RPMI7951 (cell line): ENCODE measurements around the gene PPCS. TPM values are rescaled to one million over a fixed set of nuclear protein-coding genes. Genes with fewer than 3 reads are reported as not detected.
A peak's percentile ranks its signal among the peaks of the same experiment; 100 is the strongest.

Source experiments
- DNase-seq: peaks from one replicate; pipeline ENCODE4 v3.0.0-alpha.2; 2012; ENCODE audit warnings: low read depth
- total RNA-seq: library from RNA; depleted of rRNA; stranded (reverse); fragments of >200 nt; shearing (Covaris generic); gene quantifications from 2 replicates; pipeline ENCODE4 v1.2.3, GENCODE V29; 2014; rRNA removed

The PPCS gene
- total RNA-seq: 69.1 and 76.6 TPM in 2 replicates

DNA sequence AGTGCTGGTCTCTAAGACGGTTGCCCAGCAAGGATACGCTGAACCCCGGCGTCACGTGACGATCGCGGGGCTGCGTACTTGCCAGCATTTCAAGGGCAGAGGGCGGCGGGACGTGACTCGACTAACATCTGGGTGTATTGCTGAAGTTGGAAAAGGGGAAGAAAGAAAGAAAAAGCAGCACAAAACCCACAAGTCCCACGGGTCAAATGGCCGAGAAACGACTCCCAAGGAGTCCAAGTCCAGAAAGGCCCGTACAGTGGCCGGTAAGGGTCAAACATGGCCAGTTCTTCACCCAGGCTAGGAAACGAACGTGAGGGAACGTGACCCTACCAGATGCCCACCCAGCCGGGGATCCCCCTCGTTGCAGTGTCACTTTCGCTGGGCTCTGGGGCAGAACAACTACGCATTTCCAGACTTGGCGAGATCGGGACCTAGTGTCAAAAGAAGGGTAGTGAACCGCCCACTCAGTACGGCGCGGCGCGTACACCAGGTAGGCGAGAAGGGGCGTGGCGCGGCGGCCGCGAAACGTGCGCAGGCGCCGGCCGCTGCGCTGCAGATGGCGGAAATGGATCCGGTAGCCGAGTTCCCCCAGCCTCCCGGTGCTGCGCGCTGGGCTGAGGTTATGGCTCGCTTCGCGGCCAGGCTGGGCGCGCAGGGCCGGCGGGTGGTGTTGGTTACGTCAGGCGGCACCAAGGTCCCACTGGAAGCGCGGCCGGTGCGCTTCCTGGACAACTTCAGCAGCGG lies at the start of gene PPCS, which contains the start of gene ZMYND12:
TSS of gene PPCS (plus strand) at position 534 of the 744 bp plus-strand sequence. CDS start at position 557, 23 bp downstream.
TSS of gene ZMYND12 (minus strand) at position 13 of the 744 bp plus-strand sequence. CDS start 25 bp downstream, outside the sequence.
- peak; percentile 92 for DNase-seq

- no peak for DNase-seq
Measured at GRCh38 chr1:42414551-42415496, 41.5 kb upstream of the PPCS start.

- no peak for DNase-seq
Measured at GRCh38 chr1:42417166-42417565, 39.2 kb upstream of the PPCS start.

GRCh38 chr1:42418516-42418915 lies 37.8 kb upstream of the PPCS start:
- DNase-seq: no peak

GRCh38 chr1:42419126-42419821 lies 37.1 kb upstream of the PPCS start:
- DNase-seq: no peak

DNA sequence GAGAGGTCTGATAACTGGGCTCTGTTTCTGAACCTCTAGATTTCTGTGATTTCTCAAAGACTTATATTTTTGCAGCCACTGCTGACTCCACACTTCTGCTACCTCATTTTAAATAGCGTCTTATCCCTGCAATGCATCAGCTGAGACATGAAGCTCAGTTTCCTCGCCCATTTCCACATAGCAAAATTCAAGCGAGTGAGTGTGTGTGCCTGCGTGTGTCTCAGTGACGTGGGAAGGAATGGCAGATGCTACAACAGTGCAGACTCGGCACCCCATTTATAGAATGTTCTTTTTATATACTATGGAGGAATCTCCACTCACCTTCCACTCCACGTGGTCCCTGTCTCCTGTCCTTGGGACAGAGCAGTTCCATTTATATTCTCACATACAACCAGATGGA lies 36.2 kb upstream of the PPCS start:
- DNase-seq: no peak

DNA sequence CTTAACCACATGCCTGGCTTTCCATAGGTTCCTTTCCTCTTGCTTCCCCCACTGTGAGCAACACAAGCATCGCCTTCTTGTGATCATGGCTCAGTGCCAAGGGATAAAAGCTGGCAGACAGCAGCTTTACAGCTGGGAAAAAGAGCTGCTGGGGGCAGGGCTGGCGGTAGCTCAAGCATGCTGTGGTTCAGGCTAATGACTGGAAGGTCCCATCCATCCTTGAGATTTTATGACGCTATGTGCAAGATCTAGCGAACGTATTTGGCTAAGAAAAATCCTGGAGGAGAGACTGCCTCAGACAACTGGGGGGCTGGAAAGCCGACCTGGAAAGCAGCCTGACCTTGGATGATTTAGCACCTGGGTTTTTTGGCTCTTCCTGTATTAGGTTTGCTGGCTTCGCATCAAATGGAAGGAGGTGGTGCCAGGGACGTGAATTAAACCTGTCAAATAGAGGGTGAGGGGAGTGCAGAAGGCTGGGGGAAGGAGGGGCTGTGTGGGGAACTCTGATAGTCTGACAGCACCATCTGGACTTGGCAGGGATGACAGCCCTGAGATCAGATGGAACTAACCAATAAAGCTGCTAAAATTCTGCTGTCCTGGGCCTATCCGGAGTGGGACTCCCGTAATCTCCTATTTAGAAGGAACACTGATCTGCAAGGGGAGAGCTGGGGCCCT lies 35.3 kb upstream of the PPCS start:
- peak; percentile 75 for DNase-seq

DNA sequence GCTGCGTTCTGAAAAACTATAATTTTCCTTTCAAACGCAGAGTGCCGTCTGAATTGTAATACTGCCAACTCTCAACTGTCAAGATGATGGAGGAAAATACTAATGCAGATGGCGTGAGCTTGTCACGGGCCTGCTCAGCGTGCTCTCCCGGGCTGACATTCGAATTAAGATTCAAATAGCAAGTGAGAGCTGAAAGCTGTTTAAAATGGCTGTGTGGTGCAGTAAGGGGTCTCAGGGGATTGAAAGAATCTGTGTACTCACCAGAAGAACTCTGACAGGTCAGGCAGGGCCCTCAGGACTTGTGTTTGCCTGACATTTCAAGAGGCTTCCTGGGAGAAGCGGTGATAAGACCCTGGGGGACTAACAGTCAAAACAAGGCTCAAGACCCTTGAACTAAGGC lies 33.6 kb upstream of the PPCS start:
- DNase-seq: no peak

DNA sequence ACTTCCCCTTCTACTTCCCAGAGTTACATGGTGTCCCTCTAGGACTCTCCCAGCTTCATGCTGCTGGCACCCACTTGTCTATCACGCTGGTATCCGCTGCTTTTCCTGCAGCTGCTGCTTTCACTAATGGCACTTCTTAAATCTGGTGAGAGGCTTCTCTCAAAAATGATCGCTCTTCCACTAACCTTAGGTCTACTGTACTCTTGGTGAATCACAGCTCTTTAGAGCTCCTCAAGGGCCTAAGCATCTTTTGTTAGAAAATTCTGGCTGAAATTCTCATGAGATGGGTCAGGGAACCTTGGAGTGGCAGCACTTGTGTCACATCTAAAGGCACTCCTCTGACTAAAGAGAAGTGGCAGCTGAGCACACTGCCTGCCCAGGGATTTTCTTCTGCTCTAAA lies 32.7 kb upstream of the PPCS start:
- DNase-seq: no peak

- DNase-seq: no peak
Measured at GRCh38 chr1:42424201-42424600, 32.1 kb upstream of the PPCS start.

- no peak for DNase-seq
Measured at GRCh38 chr1:42427240-42427639, 29.1 kb upstream of the PPCS start.

DNA sequence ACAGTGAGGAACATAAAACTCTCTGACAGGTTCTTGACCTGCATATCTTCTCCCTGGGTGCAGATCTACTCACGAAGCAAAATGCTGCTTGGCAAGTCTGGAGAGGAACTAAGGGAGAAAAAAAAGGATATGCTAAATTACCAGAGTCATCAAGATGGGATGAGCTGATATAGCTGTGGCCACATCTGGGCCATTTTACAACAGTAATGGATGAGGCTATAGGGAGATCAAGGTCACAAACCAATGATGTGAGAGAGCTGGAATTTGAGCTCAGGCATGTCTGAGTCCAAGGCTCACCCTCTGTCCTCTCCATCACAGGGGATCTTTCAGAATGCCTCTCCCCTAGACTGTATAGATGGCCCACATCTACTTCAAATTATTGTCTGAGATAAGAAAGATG lies 26.7 kb upstream of the PPCS start:
- no peak for DNase-seq

DNA sequence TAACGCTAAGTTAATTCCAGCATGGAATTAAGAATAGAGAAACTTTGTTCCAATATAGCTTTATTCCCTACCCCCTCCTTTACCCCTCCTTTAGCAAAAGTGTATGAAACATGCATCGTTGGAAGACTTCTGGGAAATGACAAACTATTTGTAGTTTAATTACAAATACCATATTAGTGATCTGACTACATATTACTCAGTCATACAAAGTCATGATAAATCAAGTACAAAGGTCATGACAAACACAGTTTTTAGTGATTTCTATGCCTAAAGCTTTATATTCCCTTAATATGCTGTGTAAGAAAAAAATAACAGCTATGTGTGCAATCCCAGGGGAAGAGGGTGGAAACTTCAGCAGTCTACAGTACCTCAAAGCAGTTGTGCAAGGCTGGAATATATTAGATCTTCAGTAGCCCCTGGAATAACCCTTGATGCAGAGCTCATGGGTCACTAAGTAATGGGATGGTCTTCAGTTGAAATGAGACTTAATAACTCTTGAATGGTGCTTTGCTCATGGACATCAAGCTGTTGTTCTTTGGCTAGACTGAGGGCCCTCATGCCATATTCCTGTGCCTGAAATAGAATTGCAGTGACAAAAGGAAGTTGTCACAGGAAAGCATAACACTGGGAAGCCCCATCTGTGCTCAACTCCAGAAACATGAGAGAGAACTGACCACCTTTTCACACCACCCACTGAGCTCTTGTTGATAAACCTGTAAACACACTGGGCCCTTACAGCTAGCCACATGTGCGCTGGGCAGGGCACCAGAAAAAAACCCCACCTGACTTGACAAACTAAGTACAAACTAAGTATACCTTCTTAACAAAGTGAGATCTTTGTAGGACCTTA lies 25.8 kb upstream of the PPCS start:
- DNase-seq: no peak

GRCh38 chr1:42431514-42431913 lies 24.8 kb upstream of the PPCS start:
- DNase-seq: no peak

- DNase-seq: no peak
Measured at GRCh38 chr1:42432714-42433113, 23.6 kb upstream of the PPCS start.

DNA sequence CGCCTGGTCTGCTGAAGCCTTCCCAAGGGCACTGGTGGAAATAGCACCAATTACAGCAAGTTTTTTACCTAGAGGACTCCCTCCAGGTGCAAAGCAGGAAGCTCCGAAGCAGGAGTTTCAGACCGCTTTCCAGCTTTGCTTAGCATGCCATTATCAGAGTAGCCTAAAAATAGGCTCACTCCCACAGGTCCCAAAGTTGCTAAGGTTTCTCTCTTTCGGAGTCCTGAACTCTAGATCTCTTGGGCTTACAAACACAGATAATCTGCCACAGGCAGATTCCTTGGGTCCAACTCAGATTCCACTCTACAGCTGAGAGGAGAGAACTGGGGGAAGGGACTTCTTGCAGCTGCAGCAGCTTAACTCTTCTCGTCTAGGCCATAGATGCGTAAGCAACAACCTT lies 23.0 kb upstream of the PPCS start:
- no peak for DNase-seq

DNA sequence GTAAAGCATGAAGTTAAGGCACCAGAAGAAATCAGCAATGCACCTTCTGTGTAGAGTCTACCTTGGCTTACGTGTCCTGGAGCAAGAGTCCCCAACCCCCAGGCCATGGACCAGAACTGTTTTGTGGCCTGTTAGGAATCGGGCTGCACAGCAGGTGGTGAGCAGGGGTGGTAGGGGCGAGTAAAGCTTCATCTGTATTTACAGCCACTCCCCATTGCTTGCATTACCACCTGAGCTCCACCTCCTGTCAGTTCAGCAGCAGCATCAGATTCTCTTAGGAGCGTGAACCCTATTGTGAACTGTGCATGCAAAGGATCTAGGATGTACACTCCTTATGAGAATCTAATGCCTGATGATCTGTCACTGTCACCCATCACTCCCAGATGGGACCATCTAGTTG lies 22.0 kb upstream of the PPCS start:
- no peak for DNase-seq

DNA sequence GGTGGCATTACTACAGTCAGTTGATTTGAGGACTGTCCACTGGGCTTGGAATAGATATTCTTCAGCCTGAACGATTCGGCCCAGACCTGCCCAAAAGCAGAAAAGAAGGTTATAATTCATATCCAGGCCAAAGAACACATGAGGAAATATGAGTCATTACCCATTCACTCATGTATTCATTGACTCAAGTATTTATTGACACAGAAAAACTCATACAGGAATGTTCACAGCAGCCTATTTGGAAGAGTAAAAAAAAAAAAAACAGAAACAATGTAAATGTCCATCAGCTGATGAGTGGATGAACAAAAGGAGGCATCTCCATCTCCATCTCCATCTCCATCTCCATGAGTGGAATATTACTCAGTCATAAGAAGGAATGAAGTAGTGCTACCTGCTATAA lies 16.4 kb upstream of the PPCS start:
- DNase-seq: peak; percentile 22

DNA sequence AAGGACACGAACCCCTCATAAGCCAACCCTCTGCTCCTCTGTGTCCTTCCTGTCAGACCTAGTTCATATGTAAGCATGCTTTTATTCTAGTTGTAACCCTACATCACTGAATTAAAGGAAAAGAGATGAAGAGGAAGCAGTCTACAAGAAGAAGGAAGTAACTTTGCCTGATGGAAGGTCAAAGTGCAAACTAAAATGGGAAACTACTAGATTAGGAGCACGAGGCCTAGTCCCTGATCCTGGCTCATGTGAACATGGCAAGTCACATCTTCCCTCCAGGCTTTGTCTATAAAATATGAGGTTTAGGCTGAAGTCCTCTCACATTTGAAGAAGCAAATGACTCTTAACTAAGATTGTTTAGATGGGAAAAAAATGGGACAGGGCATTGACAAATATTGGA lies 13.7 kb upstream of the PPCS start:
- DNase-seq: no peak

- no peak for DNase-seq
Measured at GRCh38 chr1:42449256-42449655, 7.1 kb upstream of the PPCS start.

DNA sequence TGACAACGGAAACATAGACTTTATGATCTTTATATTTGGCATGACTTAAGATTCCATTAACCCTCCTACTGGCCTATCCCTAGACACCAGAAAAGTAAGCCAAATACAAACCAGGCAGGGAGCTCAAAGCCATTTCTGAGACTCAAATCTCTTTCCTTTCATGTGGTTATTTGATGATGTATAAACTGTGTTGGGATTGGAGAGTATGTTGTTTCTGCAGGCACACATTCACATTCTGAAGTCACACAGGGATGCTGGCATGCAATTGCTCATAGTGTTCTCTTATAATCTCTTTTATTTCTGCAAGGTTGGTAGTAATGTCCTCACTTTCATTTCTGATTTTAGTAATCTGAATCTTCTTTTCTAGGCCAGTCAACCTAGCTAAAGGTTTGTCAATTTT lies 6.3 kb upstream of the PPCS start:
- no peak for DNase-seq
